Effector CD8-positive, alpha-beta T cell (primary cell): ENCODE measurements around the gene CREB5.
"Not testable (repeated sequence)": the region's sequence is repeated elsewhere in the genome, so short reads cannot be mapped to it uniquely, and the experiment has no call there.

Source experiments
- DNase-seq: peaks from one replicate; lab custom pipeline; 2025; lab: John Stamatoyannopoulos, UW

Gene CREB5

DNA sequence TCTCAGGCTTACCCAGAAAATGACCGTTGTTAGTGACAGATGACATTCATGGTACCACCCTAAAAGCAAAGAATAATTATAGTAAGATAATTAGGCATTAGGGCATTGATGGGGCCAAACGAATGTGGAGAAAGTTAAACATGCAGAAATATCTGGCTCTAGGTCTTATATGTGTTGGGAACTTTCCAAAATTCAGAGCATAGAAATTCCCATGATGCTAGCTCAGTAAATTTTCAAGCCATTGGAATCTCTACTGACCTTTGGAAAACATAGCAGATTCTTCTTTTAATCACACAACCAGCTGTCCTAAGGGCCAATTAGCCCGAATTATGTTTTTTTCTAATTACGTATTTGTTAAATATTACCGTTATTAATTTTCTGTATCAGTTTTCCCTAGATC lies 136.1 kb downstream of the CREB5 start:
- no peak for DNase-seq

DNA sequence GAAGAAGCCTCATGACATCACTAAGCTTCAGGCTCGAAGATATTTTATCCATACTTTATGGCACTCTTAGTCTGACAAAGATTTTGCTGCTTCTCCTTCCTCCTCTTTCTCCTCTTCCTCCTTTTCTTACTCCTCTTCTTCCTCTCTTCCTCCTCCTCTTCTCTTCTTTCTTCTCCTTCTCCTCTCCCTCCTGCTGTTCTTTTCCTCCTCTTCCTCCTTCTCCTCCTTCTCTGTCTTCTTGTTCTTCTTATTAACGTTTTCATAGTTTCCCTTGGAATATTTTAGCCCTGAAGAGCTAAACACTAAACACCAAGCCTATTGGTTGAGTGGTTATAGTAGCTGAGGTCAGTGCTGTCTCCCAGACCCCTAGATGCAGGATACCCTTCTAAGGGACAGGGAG lies 137.7 kb downstream of the CREB5 start:
- no peak for DNase-seq

DNA sequence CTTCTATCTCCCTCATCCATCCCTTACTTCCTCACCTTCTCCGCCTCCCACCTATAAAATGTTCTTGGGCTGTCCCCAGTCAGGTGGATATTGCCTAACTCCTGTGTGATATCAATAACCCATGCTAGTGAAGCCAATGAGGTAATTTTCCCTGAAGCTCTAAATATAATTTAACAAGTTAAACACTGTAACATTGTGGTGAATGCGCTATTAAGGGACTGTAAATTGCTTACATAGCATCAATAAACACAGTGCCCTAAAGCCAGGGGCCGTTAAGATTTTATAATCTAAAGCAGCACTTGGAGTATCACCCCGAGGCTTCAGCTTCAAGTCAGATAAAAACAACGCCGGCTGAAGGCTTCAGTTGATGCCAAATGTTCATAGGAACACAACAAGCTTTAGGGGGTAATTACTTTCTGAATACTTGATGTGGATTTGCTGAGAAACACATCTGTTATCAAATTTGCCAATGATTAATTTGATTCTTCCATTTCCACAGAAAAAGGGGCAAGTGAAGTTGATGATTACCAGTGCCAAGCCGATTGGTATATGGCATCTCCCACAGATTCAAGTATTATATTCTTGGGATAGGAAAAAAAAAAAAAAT lies 138.4 kb downstream of the CREB5 start:
- DNase-seq, result no peak

DNA sequence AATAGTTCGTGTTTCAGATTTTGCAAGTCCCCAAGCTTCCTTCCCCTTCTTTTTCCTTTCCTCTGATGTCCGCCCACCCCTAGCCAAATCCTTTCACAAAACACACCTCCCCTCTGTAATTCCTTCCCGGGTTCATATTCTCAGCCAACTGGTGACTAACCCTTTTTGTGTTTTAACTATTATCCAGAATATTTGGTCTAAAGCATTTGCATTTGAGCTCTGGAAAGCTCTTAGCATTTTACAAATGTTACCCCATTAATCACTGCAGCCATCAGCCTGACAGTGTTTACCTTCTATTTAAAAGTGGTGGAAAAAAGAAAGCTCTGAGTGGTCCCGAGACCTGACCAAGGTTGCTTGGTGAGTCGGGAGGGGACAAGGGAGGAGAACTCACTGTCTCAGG lies 139.0 kb downstream of the CREB5 start:
- no peak for DNase-seq

DNA sequence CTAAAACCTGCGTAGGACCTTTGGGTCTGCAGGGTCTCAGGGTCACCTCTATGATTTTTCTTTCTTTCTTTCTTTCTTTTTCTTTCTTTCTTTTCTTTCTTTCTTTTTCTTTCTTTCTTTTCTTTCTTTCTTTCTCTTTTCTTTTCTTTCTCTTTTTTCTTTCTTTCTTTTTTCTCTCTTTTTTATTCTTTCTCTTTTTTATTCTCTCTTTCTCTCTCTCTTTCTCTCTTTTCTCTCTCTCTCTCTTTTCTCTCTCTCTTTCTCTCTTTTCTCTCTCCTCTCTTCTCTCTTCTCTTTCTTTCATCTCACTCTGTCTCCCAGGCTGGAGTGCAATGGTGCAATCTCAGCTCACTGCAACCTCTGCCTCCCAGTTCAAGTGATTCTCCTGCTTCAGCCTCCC lies 139.4 kb downstream of the CREB5 start:
- not testable (repeated sequence) for DNase-seq

GRCh38 chr7:28554802-28555471 lies 142.6 kb downstream of the CREB5 start:
- no peak for DNase-seq

- no peak for DNase-seq
Measured at GRCh38 chr7:28556025-28556424, 143.7 kb downstream of the CREB5 start.

GRCh38 chr7:28556671-28557070 lies 144.4 kb downstream of the CREB5 start:
- no peak for DNase-seq

- DNase-seq, result no peak
Measured at GRCh38 chr7:28558236-28558635, 145.9 kb downstream of the CREB5 start.

DNA sequence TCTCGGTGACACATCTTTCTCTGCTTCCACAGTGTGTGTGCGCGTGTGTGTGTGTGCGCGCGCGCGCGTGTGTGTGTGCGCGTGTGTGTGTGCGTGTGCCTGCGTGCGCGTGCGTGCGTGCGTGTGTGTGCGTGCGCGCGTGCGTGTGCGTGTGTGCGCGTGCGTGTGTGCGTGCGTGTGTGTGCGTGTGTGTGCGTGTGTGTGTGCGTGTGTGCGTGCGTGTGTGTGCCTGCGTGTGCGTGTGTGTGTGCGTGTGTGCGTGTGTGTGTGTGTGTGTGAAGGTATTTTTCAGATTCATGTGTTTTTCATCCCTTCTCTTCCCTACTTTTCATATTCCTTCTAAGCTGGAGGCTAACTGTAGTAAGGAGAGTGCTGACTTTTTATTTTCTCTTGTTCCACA lies 148.4 kb downstream of the CREB5 start:
- DNase-seq, result no peak

GRCh38 chr7:28564033-28564432 lies 151.7 kb downstream of the CREB5 start:
- no peak for DNase-seq

DNA sequence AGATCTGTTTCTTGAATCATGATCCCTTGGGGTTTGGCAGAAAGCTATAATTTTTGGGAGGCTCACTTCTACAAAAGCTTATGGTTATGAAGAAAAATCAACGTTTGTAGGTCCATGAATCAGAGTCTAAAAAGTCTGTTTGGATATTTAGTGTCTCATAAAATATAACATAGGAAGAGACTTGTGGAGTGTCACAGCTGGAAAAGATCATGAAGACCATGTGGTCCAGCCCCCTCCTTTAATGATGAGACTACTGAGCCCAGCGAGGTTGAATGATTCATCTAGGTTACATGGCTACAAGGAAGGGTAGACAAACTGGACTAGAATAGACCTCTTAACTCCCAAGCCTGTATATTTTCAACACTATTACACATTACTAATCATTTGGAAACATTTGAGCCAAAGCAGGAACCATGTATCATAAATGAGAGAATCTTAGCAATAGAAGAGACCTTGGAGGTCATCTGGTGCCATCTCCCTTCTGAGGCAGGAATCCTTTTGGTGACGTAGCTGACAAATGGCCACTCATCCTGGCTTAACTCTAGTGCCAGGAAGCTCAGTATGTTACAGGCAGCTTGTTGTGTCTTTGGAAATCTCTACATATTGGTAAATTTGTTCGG lies 152.5 kb downstream of the CREB5 start:
- DNase-seq, result no peak

DNA sequence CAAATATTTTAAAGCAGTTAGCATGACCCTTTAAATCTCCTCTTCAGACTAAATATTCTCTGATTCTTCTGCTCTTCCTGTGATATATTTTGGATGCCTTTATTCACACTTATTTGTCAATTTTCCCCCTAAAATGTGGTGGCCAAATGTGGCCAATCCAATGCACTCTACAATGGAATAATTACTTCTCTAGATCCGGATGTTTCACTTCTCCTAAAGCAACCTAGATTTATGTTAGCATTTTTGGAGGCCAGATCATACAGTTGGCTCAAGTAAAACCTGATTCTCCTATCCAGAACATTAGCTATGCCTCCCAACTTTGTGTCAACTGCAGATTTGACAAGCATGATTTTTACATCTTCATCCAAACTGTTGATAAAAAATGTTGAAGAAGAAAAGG lies 153.7 kb downstream of the CREB5 start:
- DNase-seq, result no peak

DNA sequence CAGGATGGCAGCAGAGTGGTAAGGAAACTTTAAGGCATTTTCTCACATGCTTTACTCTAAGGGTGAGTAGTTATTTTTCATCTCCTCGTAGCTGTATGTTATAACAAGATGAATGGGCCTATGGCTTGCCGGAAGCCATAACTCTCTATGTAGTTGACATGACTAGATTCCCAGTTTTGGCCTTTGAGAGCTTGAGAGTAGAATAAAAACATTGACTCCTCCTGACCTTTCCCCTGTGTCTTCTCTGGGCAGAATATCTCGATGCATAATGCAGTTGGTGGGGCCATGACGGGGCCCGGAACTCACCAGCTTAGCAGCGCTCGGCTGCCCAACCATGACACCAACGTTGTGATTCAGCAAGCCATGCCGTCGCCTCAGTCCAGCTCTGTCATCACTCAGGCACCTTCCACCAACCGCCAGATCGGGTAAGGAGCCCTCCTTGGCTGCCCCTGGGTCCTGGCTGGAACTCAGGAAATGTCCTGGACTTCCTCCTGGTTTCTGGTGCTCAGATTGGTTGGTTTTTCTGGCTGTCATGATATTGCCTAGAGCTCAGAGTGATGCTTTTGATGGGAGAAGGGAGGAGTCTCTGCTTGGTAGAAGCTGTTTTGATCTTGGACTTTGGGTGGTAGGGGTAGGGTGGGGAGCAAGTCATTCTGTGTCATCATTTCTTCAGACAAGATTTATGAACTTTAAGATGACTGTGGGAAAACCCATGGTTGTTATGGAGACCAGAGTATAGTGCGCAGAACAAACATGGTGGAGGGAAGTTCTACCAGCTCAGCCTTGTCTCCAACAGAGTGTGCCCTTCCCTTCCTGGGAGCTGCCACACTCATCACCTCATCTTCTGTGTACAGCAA lies 158.0 kb downstream of the CREB5 start:
- DNase-seq, result no peak

DNA sequence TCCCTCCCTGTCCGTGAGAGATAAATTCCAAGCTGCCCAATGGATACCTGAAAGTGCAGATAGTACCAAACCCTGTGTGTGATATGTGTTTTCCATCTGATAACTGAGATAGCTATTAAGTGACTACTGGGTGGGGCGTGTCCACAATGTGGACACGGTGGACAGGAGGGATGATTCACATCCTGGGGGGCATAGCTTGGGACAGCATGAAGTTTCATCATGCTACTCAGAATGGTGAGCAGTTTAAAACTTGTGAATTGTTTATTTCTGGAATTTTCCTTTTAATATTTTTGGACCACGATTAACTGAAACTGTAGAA lies 158.6 kb downstream of the CREB5 start:
- no peak for DNase-seq

- DNase-seq, result no peak
Measured at GRCh38 chr7:28571405-28571804, 159.1 kb downstream of the CREB5 start.

GRCh38 chr7:28572321-28573058 lies 160.2 kb downstream of the CREB5 start:
- no peak for DNase-seq

- no peak for DNase-seq
Measured at GRCh38 chr7:28573059-28573553, 160.8 kb downstream of the CREB5 start.

DNA sequence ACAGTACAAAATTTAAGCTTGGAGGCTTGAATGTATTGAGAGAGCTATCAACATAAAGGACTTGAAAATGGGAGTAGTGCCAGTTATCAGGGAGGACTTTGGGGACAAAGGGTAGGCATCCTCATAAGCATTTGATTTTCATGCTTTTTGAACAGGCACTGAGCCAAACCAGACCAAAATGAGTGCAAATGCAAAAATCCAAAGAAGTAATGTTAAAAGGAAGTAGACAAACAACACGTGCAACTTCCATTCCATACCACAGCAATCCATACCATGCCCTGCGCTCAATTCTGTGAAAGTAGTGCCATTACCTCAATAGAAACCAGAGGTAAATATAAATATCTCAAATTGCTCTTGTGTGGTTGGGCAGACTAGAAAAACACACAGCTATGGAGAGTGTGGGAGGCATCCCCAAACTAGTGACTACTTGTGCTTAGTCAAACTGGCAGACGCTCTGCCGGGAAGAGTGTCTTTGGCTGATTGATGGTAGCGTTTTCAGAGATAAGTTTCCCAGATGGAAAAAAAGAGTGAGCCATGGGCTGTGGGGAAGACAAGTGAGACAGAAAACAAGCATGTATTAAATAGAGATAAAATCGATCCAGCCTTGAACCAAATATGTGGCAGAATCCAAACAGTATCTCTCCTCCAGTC lies 161.5 kb downstream of the CREB5 start:
- DNase-seq, result no peak

- DNase-seq, result no peak
Measured at GRCh38 chr7:28575241-28575643, 162.9 kb downstream of the CREB5 start.

DNA sequence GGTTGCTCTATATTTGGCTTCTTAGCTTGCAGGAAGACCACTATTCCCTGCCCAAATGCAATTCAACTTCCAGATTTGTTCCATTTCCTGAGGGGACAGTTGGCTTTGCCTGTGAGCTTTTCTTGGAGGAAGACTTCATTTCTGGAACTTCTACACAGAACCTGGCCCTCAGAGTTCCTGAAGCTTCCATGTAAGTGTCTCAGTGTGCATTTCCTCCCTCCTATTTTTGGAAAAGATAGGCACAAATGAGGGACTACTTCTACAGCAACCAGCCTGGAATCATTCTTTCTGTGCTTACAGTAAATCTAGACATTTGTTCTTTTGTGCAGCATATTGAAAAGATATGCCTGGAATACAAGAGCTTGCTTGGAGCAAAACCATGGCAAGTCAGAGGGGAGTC lies 164.3 kb downstream of the CREB5 start:
- no peak for DNase-seq
